Trophoblast cell (in vitro differentiated cells and primary cell): ENCODE measurements around the gene UPF3A.

Source experiments
- DNase-seq, 2 donors: peaks; one replicate each; pipeline ENCODE4 v3.0.0-alpha.2; 2016
- H2AFZ ChIP-seq: 2 replicates; pipeline ENCODE4 v1.6.1; 2013; ENCODE audit warnings: low read length, moderate library complexity, mild to moderate bottlenecking; ENCODE audit not compliant: insufficient read depth, poor library complexity
- H2AK5ac ChIP-seq: 2 replicates; pipeline ENCODE4 v1.6.1; 2013; ENCODE audit warnings: mild to moderate bottlenecking, low read length
- H2BK120ac ChIP-seq: 2 replicates; pipeline ENCODE4 v1.6.1; 2013; ENCODE audit warnings: low read length, mild to moderate bottlenecking, moderate library complexity; ENCODE audit not compliant: insufficient read depth, poor library complexity
- H2BK12ac ChIP-seq: 2 replicates; pipeline ENCODE4 v1.6.1; 2013; ENCODE audit warnings: mild to moderate bottlenecking, low read length, moderate library complexity
- H2BK5ac ChIP-seq: 2 replicates; pipeline ENCODE4 v1.6.1; 2013; ENCODE audit warnings: low read length, low read depth, moderate library complexity, mild to moderate bottlenecking; ENCODE audit not compliant: poor library complexity
- H3K14ac ChIP-seq: 2 replicates; pipeline ENCODE4 v1.6.1; 2013; ENCODE audit warnings: mild to moderate bottlenecking, low read length
- H3K18ac ChIP-seq: 2 replicates; pipeline ENCODE4 v1.6.1; 2013; ENCODE audit warnings: mild to moderate bottlenecking, low read length
- H3K23ac ChIP-seq: 2 replicates; pipeline ENCODE4 v1.6.1; 2013; ENCODE audit warnings: low read length
- H3K27ac ChIP-seq: 2 replicates; pipeline ENCODE4 v1.5.1; 2013; ENCODE audit warnings: low read depth, mild to moderate bottlenecking, inconsistent platforms, low read length, moderate library complexity
- H3K27me3 ChIP-seq: 2 replicates; pipeline ENCODE4 v1.6.1; 2013; ENCODE audit warnings: inconsistent platforms, mild to moderate bottlenecking, low read length, moderate library complexity; ENCODE audit not compliant: insufficient read depth
- H3K36me3 ChIP-seq, 2 experiments: 1 replicate in 1 of 2; 2 replicates in 1 of 2; pipeline ENCODE4 v1.6.1; 2013; ENCODE audit warnings: low read length in 2 of 2, mild to moderate bottlenecking in 2 of 2, moderate library complexity in 1 of 2; ENCODE audit not compliant: insufficient read depth in 2 of 2, control insufficient read depth in 1 of 2
- H3K4ac ChIP-seq: 2 replicates; pipeline ENCODE4 v1.6.1; 2013; ENCODE audit warnings: low read depth, mild to moderate bottlenecking, low read length, moderate library complexity
- H3K4me1 ChIP-seq, 2 experiments: 1 replicate in 1 of 2; 2 replicates in 1 of 2; pipeline ENCODE4 v1.6.1; 2013; ENCODE audit warnings: low read length in 2 of 2, mild to moderate bottlenecking in 2 of 2, moderate library complexity in 1 of 2; ENCODE audit not compliant: insufficient read depth in 2 of 2, control insufficient read depth in 1 of 2
- H3K4me2 ChIP-seq: 2 replicates; pipeline ENCODE4 v1.6.1; 2013; ENCODE audit warnings: inconsistent platforms, mild to moderate bottlenecking, low read length, moderate library complexity
- H3K4me3 ChIP-seq: 2 replicates; pipeline ENCODE4 v1.5.1; 2013; ENCODE audit warnings: mild to moderate bottlenecking, low read depth, low read length, inconsistent platforms
- H3K79me1 ChIP-seq: one replicate; pipeline ENCODE4 v1.6.1; 2013; ENCODE audit warnings: low read length
- H3K79me2 ChIP-seq: 2 replicates; pipeline ENCODE4 v1.6.1; 2013; ENCODE audit warnings: low read length, mild to moderate bottlenecking; ENCODE audit not compliant: control insufficient read depth, insufficient read depth, poor library complexity
- H3K9ac ChIP-seq: 2 replicates; pipeline ENCODE4 v1.6.1; 2013; ENCODE audit warnings: mild to moderate bottlenecking, low read length
- H3K9me3 ChIP-seq: 2 replicates; pipeline ENCODE4 v1.6.1; 2013; ENCODE audit warnings: low read depth, mild to moderate bottlenecking, control low read depth, inconsistent platforms, low read length; ENCODE audit not compliant: insufficient read depth
- H4K12ac ChIP-seq: 2 replicates; pipeline ENCODE4 v1.6.1; 2013; ENCODE audit warnings: low read depth, mild to moderate bottlenecking, low read length, moderate library complexity
- H4K8ac ChIP-seq: 2 replicates; pipeline ENCODE4 v1.6.1; 2013; ENCODE audit warnings: low read depth, mild to moderate bottlenecking, low read length, moderate library complexity
- H4K91ac ChIP-seq: one replicate; pipeline ENCODE4 v1.6.1; 2013; ENCODE audit warnings: low read depth, mild to moderate bottlenecking, low read length, moderate library complexity
- WGBS: extraction: QIAGEN DNeasy Blood & Tissue Kit; methylation state at CpG from one replicate; pipeline ENCODE4 v1.1.7; 2013; ENCODE audit warnings: missing lambda C conversion rate; ENCODE audit not compliant: insufficient read length, insufficient coverage; ENCODE audit errors: extremely low coverage; 5-methylcytosine and 5-hydroxymethylcytosine counted together

UPF3A gene

GRCh38 chr13:114310956-114311355 lies 29.6 kb downstream of the UPF3A start:
- Histone ChIP-seq H2BK120ac (no peak overlapping the region), H4K12ac (no peak overlapping the region), H3K9ac (no peak overlapping the region), H3K9me3 (peaks cover 1% of the 10 kb centered on the region), H3K4me2 (no peak overlapping the region), H2AK5ac (no peak overlapping the region), H3K23ac (no peak overlapping the region), H3K4me1 (peaks cover 0 to 3% of the 10 kb centered on the region in 2 experiments), H2BK5ac (no peak overlapping the region), H3K79me1 (peaks cover 8% of the 10 kb centered on the region), H3K27ac (no peak overlapping the region), H3K4ac (no peak overlapping the region), H3K36me3 (peaks cover 5 to 8% of the 10 kb centered on the region in 2 experiments), H3K27me3 (no peaks in the 10 kb centered on the region), H4K8ac (no peak overlapping the region), H3K18ac (no peak overlapping the region), H2AFZ (no peak overlapping the region), H4K91ac (no peak overlapping the region), H3K79me2 (peaks cover 6% of the 10 kb centered on the region), H3K14ac (no peak overlapping the region), H3K4me3 (no peak overlapping the region), H2BK12ac (no peak overlapping the region)
- no CpG with 5 or more reads among the region's 5 CpGs for WGBS
- DNase-seq: no peak

DNA sequence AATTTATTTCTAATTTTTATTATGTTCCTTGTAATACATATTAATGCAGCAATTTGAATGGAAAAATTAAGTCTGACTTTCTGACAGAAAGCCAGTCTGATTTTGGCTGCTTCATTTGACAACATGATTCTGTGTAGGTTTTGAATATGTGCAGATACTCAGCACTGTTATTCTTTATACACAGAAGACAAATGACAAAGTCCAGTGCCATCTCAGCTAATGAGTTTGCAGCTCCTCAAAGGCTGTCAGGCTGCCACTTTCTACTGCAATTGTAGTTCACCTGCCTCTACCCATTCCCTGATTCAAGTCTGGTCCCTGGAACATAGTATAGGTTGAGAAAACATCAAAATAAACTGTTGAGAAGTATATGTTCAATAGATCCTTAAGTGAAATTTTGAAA lies 30.0 kb downstream of the UPF3A start:
- Histone ChIP-seq H3K27ac (no peak overlapping the region), H2BK12ac (no peak overlapping the region), H3K4ac (no peak overlapping the region), H2BK120ac (no peak overlapping the region), H3K4me3 (no peak overlapping the region), H3K23ac (no peak overlapping the region), H3K79me2 (peaks cover 6% of the 10 kb centered on the region), H4K12ac (no peak overlapping the region), H3K9me3 (peaks cover 1% of the 10 kb centered on the region), H4K8ac (no peak overlapping the region), H3K14ac (no peak overlapping the region), H2AK5ac (no peak overlapping the region), H3K4me2 (no peak overlapping the region), H3K36me3 (peaks cover 3 to 6% of the 10 kb centered on the region in 2 experiments), H3K9ac (no peak overlapping the region), H4K91ac (no peak overlapping the region), H3K18ac (no peak overlapping the region), H3K27me3 (no peaks in the 10 kb centered on the region), H3K79me1 (peaks cover 8% of the 10 kb centered on the region), H2BK5ac (no peak overlapping the region), H3K4me1 (peaks cover 0 to 3% of the 10 kb centered on the region in 2 experiments), H2AFZ (no peak overlapping the region)
- DNase-seq: no peak

DNA sequence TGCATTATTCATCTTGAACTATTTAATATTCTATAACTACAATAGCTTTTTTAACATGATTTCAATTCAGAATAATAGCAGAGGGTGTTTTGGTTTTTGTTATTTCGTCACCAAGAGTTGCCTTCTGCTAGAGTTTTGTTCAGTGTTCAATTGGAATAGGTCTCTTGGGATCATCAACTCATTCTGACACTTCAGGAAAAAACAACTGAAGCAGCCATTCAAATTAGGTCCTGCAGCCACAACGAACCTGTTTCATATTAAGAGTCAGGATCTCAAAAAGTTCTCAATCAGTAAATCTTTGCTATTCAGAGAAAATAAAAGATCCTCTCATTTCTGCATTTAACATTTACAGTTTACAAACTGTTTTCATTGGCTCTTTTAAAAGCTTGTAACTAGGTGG lies 30.5 kb downstream of the UPF3A start:
- Histone ChIP-seq H3K14ac (no peak overlapping the region), H4K91ac (no peak overlapping the region), H2AFZ (no peak overlapping the region), H3K18ac (no peak overlapping the region), H3K23ac (no peak overlapping the region), H3K27ac (no peak overlapping the region), H3K4me2 (no peak overlapping the region), H3K79me2 (peaks cover 6% of the 10 kb centered on the region), H4K8ac (no peak overlapping the region), H2BK5ac (no peak overlapping the region), H4K12ac (no peak overlapping the region), H3K27me3 (no peaks in the 10 kb centered on the region), H3K4ac (no peak overlapping the region), H2BK12ac (no peak overlapping the region), H3K4me1 (peaks cover 0 to 3% of the 10 kb centered on the region in 2 experiments), H3K4me3 (no peak overlapping the region), H3K36me3 (peaks cover under 1% of the 10 kb centered on the region in 2 experiments), H2BK120ac (no peak overlapping the region), H3K9me3 (peaks cover 1% of the 10 kb centered on the region), H2AK5ac (no peak overlapping the region), H3K79me1 (peaks cover 8% of the 10 kb centered on the region), H3K9ac (no peak overlapping the region)
- DNase-seq: no peak
- WGBS: no CpG with 5 or more reads among the region's 2 CpGs

GRCh38 chr13:114313061-114313860 lies 31.9 kb downstream of the UPF3A start:
- Histone ChIP-seq H2AK5ac (no peak overlapping the region), H3K9ac (no peak overlapping the region), H3K18ac (no peak overlapping the region), H2BK120ac (no peak overlapping the region), H4K12ac (peak overlapping the region; percentile 83), H4K8ac (peak overlapping the region; percentile 76), H2BK5ac (no peak overlapping the region), H3K4me1 (peaks cover 0 to 3% of the 10 kb centered on the region in 2 experiments), H3K79me1 (peaks cover 8% of the 10 kb centered on the region), H3K36me3 (peaks cover 0 to under 1% of the 10 kb centered on the region in 2 experiments), H2AFZ (peak overlapping the region; percentile 87), H3K79me2 (peaks cover 9% of the 10 kb centered on the region), H3K23ac (no peak overlapping the region), H3K4me2 (peak overlapping the region; percentile 82), H3K14ac (no peak overlapping the region), H3K4ac (no peak overlapping the region), H3K4me3 (no peak overlapping the region), H3K27me3 (no peaks in the 10 kb centered on the region), H2BK12ac (no peak overlapping the region), H3K9me3 (peaks cover 1% of the 10 kb centered on the region), H4K91ac (peak overlapping the region; percentile 35), H3K27ac (no peak overlapping the region)
- WGBS: no CpG with 5 or more reads among the region's 17 CpGs
- DNase-seq: no peak
